Neural progenitor cell (in vitro differentiated cells): Measurements from ENCODE around the gene HSP90AA1.

Source experiments
- EZH2 ChIP-seq: fragments of 200-600 bp; sonication (generic); IDR thresholded peaks from 2 replicates; pipeline ENCODE4 v1.6.1; 2017; ENCODE audit warnings: antibody characterized with exemption, mild to moderate bottlenecking, moderate library complexity
- TF ChIP-seq, protein P1 (sequence below): fragments of 200-600 bp; sonication (generic); IDR thresholded peaks from 2 replicates; pipeline ENCODE4 v1.5.1; 2017; ENCODE audit warnings: antibody characterized with exemption, mild to moderate bottlenecking

DNA sequence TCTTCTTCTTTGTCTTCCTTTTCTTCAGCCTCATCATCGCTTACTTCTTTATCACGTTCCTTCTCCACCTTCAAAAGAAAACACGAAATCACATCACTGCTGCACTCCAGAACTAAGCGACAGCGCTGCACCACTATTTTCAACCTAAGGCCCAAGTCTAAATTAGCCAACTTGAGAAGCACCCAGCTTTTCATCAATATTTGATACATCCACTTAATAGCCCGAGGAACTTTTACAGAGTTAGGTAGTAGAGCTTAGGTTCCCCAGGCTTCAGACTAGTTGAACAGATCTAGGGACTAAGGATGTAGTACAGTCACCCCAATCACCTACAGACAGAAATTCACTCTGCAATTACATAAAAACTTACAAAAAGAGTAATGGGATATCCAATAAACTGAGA is 1.9 kb downstream of the HSP90AA1 start:
- TF ChIP-seq, protein P1, sequence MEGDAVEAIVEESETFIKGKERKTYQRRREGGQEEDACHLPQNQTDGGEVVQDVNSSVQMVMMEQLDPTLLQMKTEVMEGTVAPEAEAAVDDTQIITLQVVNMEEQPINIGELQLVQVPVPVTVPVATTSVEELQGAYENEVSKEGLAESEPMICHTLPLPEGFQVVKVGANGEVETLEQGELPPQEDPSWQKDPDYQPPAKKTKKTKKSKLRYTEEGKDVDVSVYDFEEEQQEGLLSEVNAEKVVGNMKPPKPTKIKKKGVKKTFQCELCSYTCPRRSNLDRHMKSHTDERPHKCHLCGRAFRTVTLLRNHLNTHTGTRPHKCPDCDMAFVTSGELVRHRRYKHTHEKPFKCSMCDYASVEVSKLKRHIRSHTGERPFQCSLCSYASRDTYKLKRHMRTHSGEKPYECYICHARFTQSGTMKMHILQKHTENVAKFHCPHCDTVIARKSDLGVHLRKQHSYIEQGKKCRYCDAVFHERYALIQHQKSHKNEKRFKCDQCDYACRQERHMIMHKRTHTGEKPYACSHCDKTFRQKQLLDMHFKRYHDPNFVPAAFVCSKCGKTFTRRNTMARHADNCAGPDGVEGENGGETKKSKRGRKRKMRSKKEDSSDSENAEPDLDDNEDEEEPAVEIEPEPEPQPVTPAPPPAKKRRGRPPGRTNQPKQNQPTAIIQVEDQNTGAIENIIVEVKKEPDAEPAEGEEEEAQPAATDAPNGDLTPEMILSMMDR: no peak
- no peak for TF ChIP-seq EZH2
